H1 (cell line): ENCODE results near the gene SSX2IP. TPM values are rescaled to one million over a fixed set of nuclear protein-coding genes. Genes with fewer than 3 reads are reported as not detected.

Experiments
- CTCF ChIA-PET: fragments of 300-600 bp; sonication (Branson Sonifier 250); formaldehyde crosslinking; loops from one replicate; lab custom pipeline; 2021; ENCODE audit not compliant: partially characterized antibody; lab: Charles Lee
- POLR2A ChIA-PET: fragments of 300-600 bp; sonication (Branson Sonifier 250); formaldehyde crosslinking; loops from one replicate; lab custom pipeline; 2021; ENCODE audit warnings: inconsistent platforms; ENCODE audit not compliant: partially characterized antibody; lab: Charles Lee
- DNase-seq, 2 experiments: peaks; one replicate each; pipeline versions ENCODE4 v3.0.0 to v3.0.0-alpha.2; 2010 to 2022; ENCODE audit warnings: low spot score in 2 of 2, low read depth in 1 of 2, mixed read lengths in 1 of 2
- FAIRE-seq: peaks from 2 replicates; lab custom pipeline; 2011; peaks lifted over from hg19 to GRCh38; lab: Jason Lieb, UNC
- H2AFZ ChIP-seq: 2 replicates; pipeline ENCODE4 v1.8.1; 2012; ENCODE audit warnings: low read length, inconsistent platforms
- H2AK5ac ChIP-seq: 2 replicates; pipeline ENCODE4 v1.6.1; 2013; ENCODE audit warnings: low read depth, low read length
- H2BK120ac ChIP-seq: replicated peaks from 2 replicates; pipeline ENCODE3; 2013; ENCODE audit warnings: low read depth, low read length, inconsistent platforms
- H2BK12ac ChIP-seq: 2 replicates; pipeline ENCODE4 v1.6.1; 2013; ENCODE audit warnings: low read depth, low read length
- H2BK15ac ChIP-seq: 2 replicates; pipeline ENCODE4 v1.6.1; 2013; ENCODE audit warnings: low read length
- H2BK20ac ChIP-seq: 2 replicates; pipeline ENCODE4 v1.6.1; 2013; ENCODE audit warnings: low read length
- H2BK5ac ChIP-seq: 2 replicates; pipeline ENCODE4 v1.6.1; 2013; ENCODE audit warnings: low read depth, low read length
- H3K14ac ChIP-seq: 2 replicates; pipeline ENCODE4 v1.6.1; 2013; ENCODE audit warnings: inconsistent platforms; ENCODE audit not compliant: insufficient read length
- H3K18ac ChIP-seq: 2 replicates; pipeline ENCODE4 v1.6.1; 2013; ENCODE audit warnings: low read length; ENCODE audit errors: extremely low read depth
- H3K23ac ChIP-seq: 2 replicates; pipeline ENCODE4 v1.6.1; 2013; ENCODE audit warnings: inconsistent platforms; ENCODE audit not compliant: insufficient read length
- H3K23me2 ChIP-seq: 2 replicates; pipeline ENCODE4 v1.6.1; 2013; ENCODE audit warnings: low read depth, low read length
- H3K27ac ChIP-seq: 2 replicates; pipeline ENCODE4 v1.6.1; 2011; ENCODE audit warnings: low read depth, low read length, inconsistent platforms
- H3K27me3 ChIP-seq, 4 experiments: replicated peaks in 1 of 4; 1 replicate in 1 of 4; 2 replicates in 3 of 4; pipeline versions ENCODE4 v1.6.1 to v1.8.1; 2011 to 2013; ENCODE audit warnings: low read length in 3 of 4, mild to moderate bottlenecking in 3 of 4, inconsistent platforms in 2 of 4, mixed read lengths in 2 of 4, moderate library complexity in 1 of 4; ENCODE audit not compliant: control insufficient read depth in 3 of 4, insufficient read depth in 3 of 4; ENCODE audit errors: extremely low read depth in 1 of 4
- H3K36me3 ChIP-seq, 4 experiments: 2 replicates each; pipeline versions ENCODE4 v1.6.1 to v1.8.1; 2011 to 2013; ENCODE audit warnings: mild to moderate bottlenecking in 4 of 4, low read length in 3 of 4, moderate library complexity in 2 of 4, control low read depth in 1 of 4, inconsistent platforms in 1 of 4; ENCODE audit not compliant: insufficient read depth in 4 of 4, control insufficient read depth in 2 of 4
- H3K4ac ChIP-seq: replicated peaks from 2 replicates; pipeline ENCODE3; 2013; ENCODE audit warnings: low read length, low read depth, mixed read lengths, inconsistent platforms; ENCODE audit not compliant: insufficient read length
- H3K4me1 ChIP-seq, 4 experiments: replicated peaks in 1 of 4; 1 replicate in 1 of 4; 2 replicates in 3 of 4; pipeline versions ENCODE4 v1.6.1 to v1.8.1; 2011 to 2013; ENCODE audit warnings: low read length in 3 of 4, inconsistent platforms in 2 of 4, mixed read lengths in 1 of 4; ENCODE audit not compliant: insufficient read depth in 4 of 4, control insufficient read depth in 3 of 4
- H3K4me2 ChIP-seq, 2 experiments: 2 replicates each; pipeline versions ENCODE4 v1.6.1 to v1.8.1; 2011 to 2013; ENCODE audit warnings: low read depth in 2 of 2, low read length in 2 of 2, control low read depth in 1 of 2, inconsistent platforms in 1 of 2, mild to moderate bottlenecking in 1 of 2; ENCODE audit not compliant: insufficient read depth in 1 of 2
- H3K4me3 ChIP-seq, 4 experiments: fragments of 200-600, 300-600 bp in 1 of 4; sonication (generic), shearing (Covaris generic), sonication (Bioruptor Twin) in 1 of 4; 2 replicates each; pipeline versions ENCODE4 v1.5.1 to v1.8.1; 2011 to 2016; ENCODE audit warnings: low read length in 4 of 4, low read depth in 3 of 4, control low read depth in 2 of 4, inconsistent platforms in 2 of 4, mild to moderate bottlenecking in 2 of 4, mixed read lengths in 1 of 4, moderate library complexity in 1 of 4; ENCODE audit not compliant: insufficient read depth in 2 of 4; ENCODE audit errors: extremely low read depth in 1 of 4
- H3K56ac ChIP-seq: replicated peaks from 2 replicates; pipeline ENCODE3; 2013; ENCODE audit warnings: low read depth, mild to moderate bottlenecking, mixed read lengths, low read length, inconsistent platforms; ENCODE audit not compliant: insufficient read length
- H3K79me1 ChIP-seq: 2 replicates; pipeline ENCODE4 v1.6.1; 2013; ENCODE audit warnings: low read depth, low read length, control low read depth
- H3K79me2 ChIP-seq, 2 experiments: 2 replicates each; pipeline versions ENCODE4 v1.6.1 to v1.8.1; 2012 to 2013; ENCODE audit warnings: low read length in 2 of 2, mild to moderate bottlenecking in 2 of 2, inconsistent platforms in 1 of 2; ENCODE audit not compliant: insufficient read depth in 2 of 2, control insufficient read depth in 1 of 2
- H3K9ac ChIP-seq, 4 experiments: replicated peaks in 1 of 4; 1 replicate in 1 of 4; 2 replicates in 3 of 4; pipeline versions ENCODE4 v1.6.1 to v1.8.1; 2011 to 2013; ENCODE audit warnings: low read depth in 3 of 4, low read length in 3 of 4, control low read depth in 2 of 4, mild to moderate bottlenecking in 2 of 4, moderate library complexity in 2 of 4, inconsistent platforms in 1 of 4; ENCODE audit errors: extremely low read depth in 1 of 4
- H3K9me3 ChIP-seq, 2 experiments: 2 replicates each; pipeline versions ENCODE4 v1.6.1 to v1.8.1; 2012 to 2013; ENCODE audit warnings: mild to moderate bottlenecking in 2 of 2, moderate library complexity in 2 of 2, control low read depth in 1 of 2, inconsistent platforms in 1 of 2, low read depth in 1 of 2, low read length in 1 of 2, mixed read lengths in 1 of 2; ENCODE audit not compliant: insufficient read depth in 2 of 2
- H4K20me1 ChIP-seq, 2 experiments: replicated peaks in 1 of 2; 2 replicates each; pipeline versions ENCODE3 to v1.8.1; 2011 to 2013; ENCODE audit warnings: inconsistent platforms in 2 of 2, low read length in 2 of 2, mild to moderate bottlenecking in 1 of 2; ENCODE audit not compliant: insufficient read depth in 2 of 2, control insufficient read depth in 1 of 2
- H4K5ac ChIP-seq: 2 replicates; pipeline ENCODE4 v1.6.1; 2013; ENCODE audit warnings: low read length, low read depth, mixed read lengths, inconsistent platforms; ENCODE audit not compliant: insufficient read length
- H4K8ac ChIP-seq: 2 replicates; pipeline ENCODE4 v1.8.0; 2013; ENCODE audit warnings: mild to moderate bottlenecking, moderate library complexity, low read length, inconsistent platforms; ENCODE audit not compliant: insufficient read depth; ENCODE audit errors: extremely low read depth
- H4K91ac ChIP-seq: replicated peaks from 2 replicates; pipeline ENCODE3; 2013; ENCODE audit warnings: low read length, mixed read lengths, inconsistent platforms; ENCODE audit not compliant: insufficient read length
- BCL11A ChIP-seq, 2 experiments: IDR thresholded peaks; one replicate each; pipeline ENCODE4 v1.6.1; 2011; ENCODE audit warnings: low read depth in 2 of 2, low read length in 2 of 2, mild to moderate bottlenecking in 2 of 2
- CTBP2 ChIP-seq: IDR thresholded peaks from 2 replicates; pipeline ENCODE4 v1.7.0; 2011; ENCODE audit warnings: borderline replicate concordance, mild to moderate bottlenecking, moderate library complexity, mixed read lengths, low read length; ENCODE audit not compliant: insufficient read depth, insufficient read length
- GABPA ChIP-seq: IDR thresholded peaks from 2 replicates; pipeline ENCODE4 v1.6.1; 2011; ENCODE audit warnings: mild to moderate bottlenecking, low read length, moderate library complexity, borderline replicate concordance; ENCODE audit not compliant: insufficient read depth
- RXRA ChIP-seq: IDR thresholded peaks from 2 replicates; pipeline ENCODE4 v1.6.1; 2011; ENCODE audit warnings: low read depth, mild to moderate bottlenecking, low read length, moderate library complexity; ENCODE audit not compliant: insufficient read depth
- SP2 ChIP-seq: IDR thresholded peaks from 2 replicates; pipeline ENCODE4 v1.6.1; 2012; ENCODE audit warnings: mild to moderate bottlenecking, low read length, inconsistent platforms
- TCF12 ChIP-seq: IDR thresholded peaks from 2 replicates; pipeline ENCODE4 v1.6.1; 2011; ENCODE audit warnings: low read depth, mild to moderate bottlenecking, low read length
- ZNF274 ChIP-seq: IDR thresholded peaks from 2 replicates; pipeline ENCODE4 v1.7.0; 2012; ENCODE audit warnings: low read length, borderline replicate concordance; ENCODE audit errors: extremely low read depth
- WGBS, 2 experiments: shearing (Covaris generic) in 1 of 2; methylation state at CpG; one replicate each; pipeline versions ENCODE4 v1.1.6 to v1.1.7; 2013 to 2015; ENCODE audit warnings: low lambda C conversion rate in 2 of 2, mixed read lengths in 2 of 2, inconsistent platforms in 1 of 2, low coverage in 1 of 2, missing lambda C conversion rate in 1 of 2; ENCODE audit not compliant: insufficient replicate concordance in 2 of 2, insufficient coverage in 1 of 2, insufficient read length in 1 of 2; ENCODE audit errors: extremely low coverage in 1 of 2, missing lambda C conversion rate in 1 of 2; 5-methylcytosine and 5-hydroxymethylcytosine counted together
- polyA plus RNA-seq, 7 experiments: library from polyadenylated mRNA; depleted of rRNA in 3 of 7; stranded (reverse) in 5 of 7; unstranded in 2 of 7; fragments of >200 nt in 5 of 7; fragments of 200-250 nt in 2 of 7; gene quantifications; 1 replicate in 5 of 7; 2 replicates in 1 of 7; 4 replicates in 1 of 7; pipeline versions ENCODE4 v1.2.1 to v1.2.3, GENCODE V29; 2011 to 2013; ENCODE audit warnings: missing spikeins in 2 of 7, mixed read lengths in 2 of 7
- total RNA-seq: library from RNA; stranded (reverse); fragmentation: NEBNext Ultra II Directional; extraction: Animal tissue kit (Norgen Biotek cat#: 25700); gene quantifications from 2 replicates; pipeline ENCODE4 v1.2.1, GENCODE V29; 2021

Gene SSX2IP
- total and polyA plus RNA-seq, 2 of the 8 experiments (the other 6 are each of a cell fraction or from before 2014, with no cell fraction given), result 4.0 to 31.3 TPM

DNA sequence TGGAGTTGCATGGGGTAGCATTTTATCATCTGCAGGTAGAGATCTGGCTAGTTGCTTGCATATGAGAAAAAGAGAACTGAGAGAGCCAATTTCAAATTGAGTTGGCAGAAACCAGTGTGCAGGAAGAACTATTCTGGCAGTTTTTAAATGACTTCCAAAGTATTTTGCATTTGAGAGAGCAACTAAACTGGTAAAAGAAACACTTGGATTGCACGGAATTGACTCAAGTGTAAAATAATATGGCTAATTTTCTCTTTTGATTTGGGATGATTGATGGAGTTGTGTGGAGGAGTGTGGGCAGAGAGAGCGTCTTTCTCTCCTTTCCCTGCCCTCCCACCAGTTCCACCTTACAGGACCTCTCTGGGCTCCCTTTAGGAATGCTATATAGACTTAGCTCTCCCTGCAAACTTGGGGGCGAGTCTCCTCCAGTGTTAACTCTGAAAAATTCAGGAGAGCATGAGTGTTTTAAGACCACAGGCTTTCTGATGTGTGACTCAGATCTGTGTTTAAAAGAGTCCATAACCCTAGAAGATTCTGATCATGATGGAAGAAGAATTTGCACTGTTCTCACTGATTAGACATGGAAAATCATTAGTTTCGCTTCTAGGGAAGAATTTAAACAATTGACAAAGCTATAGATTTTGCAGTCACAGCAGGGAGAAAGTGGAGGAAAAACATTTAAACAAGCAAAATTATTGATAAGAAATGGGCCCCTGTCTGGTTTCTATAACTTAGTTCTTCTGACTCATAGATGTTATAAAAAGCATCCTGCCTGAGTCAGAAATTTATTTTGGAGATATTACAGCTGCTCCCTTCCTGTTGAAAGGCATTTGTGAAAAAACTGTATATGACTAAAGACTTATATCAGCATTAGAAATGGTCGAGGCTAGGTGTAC is 91.2 kb downstream of the SSX2IP start:
- no peak overlapping the region for H2BK20ac ChIP-seq
- no peak overlapping the region for H2BK5ac ChIP-seq
- DNase-seq (no peak), FAIRE-seq (no peak)
- POLR2A ChIA-PET, result no interaction called here
- no peak overlapping the region for H4K5ac ChIP-seq
- H3K36me3 ChIP-seq, result no peaks in the 10 kb centered on the region
- H4K20me1 ChIP-seq, result no peaks in the 10 kb centered on the region
- H3K14ac ChIP-seq, result no peak overlapping the region
- no peak overlapping the region for H2BK12ac ChIP-seq
- no peak overlapping the region for H3K23ac ChIP-seq
- no peaks in the 10 kb centered on the region for H3K9me3 ChIP-seq
- no peaks in the 10 kb centered on the region; a peak in 1 of 7 replicates for H3K4me1 ChIP-seq
- H3K4me2 ChIP-seq, result no peak overlapping the region
- WGBS, 2 experiments, result 76% methylated on average over 5 of the region's 5 CpGs; no CpG with 5 or more reads in 1 of the 2 experiments
- no peaks in the 10 kb centered on the region for H3K23me2 ChIP-seq
- H3K4me3 ChIP-seq, result no peak overlapping the region
- H3K18ac ChIP-seq, result no peak overlapping the region
- H3K56ac ChIP-seq, result no peak overlapping the region
- H2BK15ac ChIP-seq, result no peak overlapping the region
- no peak overlapping the region for H4K8ac ChIP-seq
- no peaks in the 10 kb centered on the region for H3K27me3 ChIP-seq
- no peak overlapping the region for H4K91ac ChIP-seq
- H3K4ac ChIP-seq, result no peak overlapping the region
- no peak overlapping the region for H2AK5ac ChIP-seq
- no peaks in the 10 kb centered on the region for H3K79me2 ChIP-seq
- H2BK120ac ChIP-seq, result no peak overlapping the region
- H3K27ac ChIP-seq, result no peak overlapping the region
- no peaks in the 10 kb centered on the region for H3K79me1 ChIP-seq
- H3K9ac ChIP-seq, result no peak overlapping the region
- CTCF ChIA-PET, result interaction anchor here (1.0 kb wide), 1 partner anchor 62 kb away, joined by 3 read pairs; no protein-coding TSS in a partner anchor
- H2AFZ ChIP-seq, result no peak overlapping the region
- no peak for TF ChIP-seq SP2
- TF ChIP-seq RXRA, result no peak
- no peak for TF ChIP-seq GABPA
- no peak for TF ChIP-seq ZNF274
- no peak for TF ChIP-seq CTBP2
- no peak for TF ChIP-seq BCL11A (IDR thresholded peaks at IDR 0.05; ENCODE audit: low read depth in 2 of 2, low read length in 2 of 2)
- TF ChIP-seq TCF12, result no peak
